Activated CD4-positive, alpha-beta T cell treated with anti-CD3 and anti-CD28 coated beads, Interleukin-2, amount 50 U/mL, for 4 hours (primary cell): ENCODE measurements around the gene SLC9A2.
A peak's percentile ranks its signal among the peaks of the same experiment; 100 is the strongest.

ENCODE experiments used
- DNase-seq, 2 experiments: peaks; one replicate each; pipeline ENCODE4 v3.0.0-alpha.2; 2020

SLC9A2 gene

DNA sequence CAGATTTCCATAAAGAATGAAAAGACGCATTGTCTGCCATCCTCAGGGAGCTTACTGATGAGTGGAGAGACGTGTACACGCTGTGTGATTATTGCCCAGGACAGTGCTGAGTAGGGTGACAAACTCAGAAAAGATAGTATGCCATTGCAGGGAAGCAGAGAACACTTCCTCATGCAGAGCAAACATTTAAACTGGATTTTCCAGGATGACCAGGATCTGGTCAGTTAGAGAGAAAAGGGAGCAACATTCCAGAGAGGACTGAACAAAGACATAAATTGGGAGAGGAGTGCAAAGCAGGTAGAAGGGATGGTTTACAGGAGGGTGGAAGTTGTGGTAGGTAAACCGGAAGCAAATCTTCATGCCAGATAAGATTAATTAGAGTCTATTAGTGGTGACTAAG lies 2.3 kb downstream of the SLC9A2 start:
- DNase-seq = no peak

DNA sequence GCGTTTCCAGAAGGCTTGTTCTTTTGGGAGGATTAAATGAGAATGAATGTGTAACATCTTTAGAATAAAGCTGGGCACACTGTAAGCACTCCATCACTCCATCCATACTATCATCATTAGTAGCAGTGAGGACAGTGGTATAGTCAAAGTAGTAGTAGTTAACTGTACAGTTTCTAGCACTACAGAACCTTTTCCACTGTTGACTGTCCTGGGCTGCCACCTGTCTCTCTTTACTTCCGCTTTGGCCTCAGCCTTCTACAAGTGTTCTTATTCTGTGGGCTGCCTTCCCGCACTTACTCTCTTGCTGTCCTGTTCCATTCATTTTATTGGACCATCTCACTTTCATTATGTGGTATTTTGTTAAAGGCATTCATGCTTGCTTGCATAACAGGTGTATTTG lies 3.3 kb downstream of the SLC9A2 start:
- no peak for DNase-seq

DNA sequence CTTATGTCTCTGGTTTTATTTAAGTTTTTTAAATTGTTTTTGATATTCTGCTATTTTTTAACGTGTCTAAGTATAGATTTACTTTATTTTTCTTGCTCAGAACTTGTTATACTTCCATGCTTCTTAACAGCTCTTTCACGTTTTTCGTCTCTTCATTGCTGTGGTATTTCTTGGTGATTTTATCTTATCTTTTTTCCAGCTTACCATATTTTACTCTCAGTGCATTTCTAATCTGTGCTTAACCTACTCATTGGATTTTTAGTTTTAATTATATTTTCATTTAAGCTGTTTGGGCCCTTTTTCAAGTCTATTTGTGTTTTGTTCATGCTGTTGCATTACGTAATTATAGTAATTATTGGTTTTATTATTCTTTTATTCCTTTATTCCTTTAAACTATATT lies 11.1 kb downstream of the SLC9A2 start:
- DNase-seq = no peak

DNA sequence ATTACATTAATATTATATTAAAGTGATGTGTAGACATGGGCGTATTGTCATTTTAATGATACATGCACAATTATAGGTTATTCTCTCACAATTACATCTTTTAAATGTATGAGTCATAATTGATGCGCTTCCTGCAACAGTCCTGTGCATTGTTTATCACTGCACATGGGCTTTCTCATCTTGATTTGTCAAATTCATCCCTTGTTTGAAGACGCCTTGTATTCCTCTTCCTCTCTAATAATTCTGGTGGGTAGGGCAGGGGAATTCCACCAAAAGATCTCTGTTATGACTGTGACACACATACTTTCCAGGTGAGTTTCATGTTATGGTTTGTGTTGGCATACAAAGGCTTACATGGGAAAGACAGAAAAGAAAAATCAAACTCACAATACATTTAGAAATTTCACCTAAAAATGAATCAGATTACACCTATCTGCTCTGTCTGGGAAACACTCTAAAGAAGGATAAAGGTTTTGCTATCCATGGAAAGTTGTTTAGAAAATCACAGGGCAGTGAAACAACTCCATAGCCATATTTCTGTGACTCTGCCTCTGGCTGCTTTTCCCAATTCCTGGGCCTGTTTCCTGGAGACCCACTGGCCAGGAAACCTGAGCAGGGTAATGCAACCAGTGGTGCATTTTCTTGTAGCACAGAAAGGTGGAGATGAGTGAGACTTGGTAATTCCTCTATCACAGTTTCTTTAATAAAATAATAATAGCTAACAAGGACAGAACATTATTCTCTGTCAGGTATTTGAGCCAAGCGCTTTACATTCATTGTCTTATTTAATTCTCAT lies 13.2 kb downstream of the SLC9A2 start:
- no peak for DNase-seq

DNA sequence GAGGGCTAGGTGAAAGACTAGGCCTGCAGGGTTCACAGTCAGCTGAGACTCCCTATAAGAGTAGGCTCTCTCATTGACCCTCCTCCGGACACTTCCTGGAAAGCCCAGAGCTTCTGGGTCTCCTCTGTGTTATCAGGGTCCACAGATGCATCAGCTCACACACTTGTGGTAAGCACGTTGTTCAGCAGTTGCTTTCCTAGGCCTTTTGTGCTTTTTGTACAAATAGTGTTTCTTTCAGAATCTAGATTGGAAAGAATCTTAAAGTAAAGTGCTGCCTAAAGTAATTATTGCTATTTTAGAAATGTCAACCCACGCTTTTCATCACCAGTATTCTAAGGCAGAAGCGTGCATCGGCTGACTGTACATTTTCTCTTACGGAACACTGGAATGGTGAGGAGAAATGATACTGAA lies 15.5 kb downstream of the SLC9A2 start:
- DNase-seq = no peak

DNA sequence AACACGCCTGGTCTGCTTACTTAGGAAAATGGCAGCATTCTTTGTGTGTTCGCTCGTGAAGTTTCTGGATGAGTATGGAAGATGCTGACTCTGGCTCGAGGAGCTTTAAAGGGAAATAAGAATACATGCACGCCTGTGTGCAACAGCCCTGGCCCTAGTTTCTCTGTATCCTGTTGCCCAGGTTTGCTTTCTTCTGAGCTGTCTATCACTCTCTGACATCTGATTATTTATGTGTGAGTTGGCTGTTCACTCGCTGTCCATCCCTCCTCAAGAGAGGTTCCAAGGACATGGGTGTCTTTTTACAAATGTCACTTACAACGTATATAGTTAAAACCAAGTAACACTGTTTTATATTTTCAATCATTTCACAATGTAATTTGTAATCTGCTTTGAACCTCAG lies 16.0 kb downstream of the SLC9A2 start:
- no peak for DNase-seq

DNA sequence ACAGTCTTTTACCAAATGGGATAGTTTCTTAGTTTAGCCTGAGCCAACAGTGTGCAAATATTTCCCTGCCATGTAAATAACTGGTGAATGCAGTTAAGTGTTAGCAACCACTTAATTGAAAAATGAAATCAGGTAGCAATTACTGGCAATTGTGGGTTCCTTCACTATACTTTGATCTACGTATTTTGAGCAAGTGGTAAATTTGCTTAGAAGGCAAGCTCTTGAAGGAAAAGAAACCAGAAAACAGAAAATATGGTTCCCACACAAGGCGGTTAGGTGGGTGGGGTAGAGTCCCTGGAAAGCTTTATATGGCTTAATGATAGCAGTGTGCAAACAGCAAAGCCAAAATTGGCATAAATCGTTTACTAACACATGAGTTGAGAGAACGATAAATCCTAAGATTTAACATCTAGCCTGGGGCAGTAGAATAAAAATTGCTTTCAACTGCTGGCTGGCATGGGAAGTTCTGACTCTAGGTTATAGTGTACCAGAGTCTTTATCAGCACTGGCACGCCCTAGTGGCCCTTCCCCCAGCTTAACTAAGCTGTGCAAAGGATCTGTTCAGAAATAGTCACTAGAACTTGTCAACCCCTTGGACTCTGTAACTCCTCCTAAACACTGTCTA lies 17.0 kb downstream of the SLC9A2 start:
- DNase-seq = no peak

DNA sequence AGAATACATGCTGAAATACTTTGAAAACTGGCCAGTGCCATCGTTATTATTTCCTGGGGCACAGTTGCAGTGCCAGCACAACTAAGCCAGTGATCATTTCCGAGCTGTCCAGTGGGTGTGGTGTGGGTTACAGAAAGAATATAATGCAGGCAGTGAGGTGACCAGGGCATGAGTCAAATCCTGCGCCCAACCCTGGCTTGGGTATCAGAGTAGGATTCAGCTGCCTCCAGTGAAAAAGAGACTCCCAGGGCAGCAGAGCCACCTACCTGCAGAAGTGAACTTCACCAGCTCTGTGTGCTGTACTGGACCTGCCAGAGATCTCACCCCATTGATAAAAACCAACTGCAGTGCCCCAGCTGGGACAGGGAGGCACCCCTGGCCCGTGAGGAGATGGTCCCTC lies 18.0 kb downstream of the SLC9A2 start:
- DNase-seq = no peak

DNA sequence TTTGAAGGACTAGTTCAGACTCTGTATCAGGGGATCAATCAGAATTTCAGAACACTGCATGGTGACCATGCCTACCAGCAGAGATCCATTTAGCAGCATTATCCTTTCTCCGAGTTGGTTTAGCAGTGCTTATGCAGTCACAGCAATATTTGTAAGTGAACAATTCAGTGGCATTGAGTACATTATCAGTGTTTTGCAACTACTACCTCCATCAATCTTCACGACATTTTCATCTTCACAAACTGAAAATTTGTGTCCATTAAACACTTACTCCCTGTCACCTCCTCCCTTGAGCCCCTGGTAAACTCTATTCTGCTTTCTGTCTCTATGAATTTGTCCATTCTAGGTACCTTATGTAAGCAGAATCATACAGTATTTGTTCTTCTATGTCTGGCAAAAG lies 20.1 kb downstream of the SLC9A2 start:
- no peak for DNase-seq

DNA sequence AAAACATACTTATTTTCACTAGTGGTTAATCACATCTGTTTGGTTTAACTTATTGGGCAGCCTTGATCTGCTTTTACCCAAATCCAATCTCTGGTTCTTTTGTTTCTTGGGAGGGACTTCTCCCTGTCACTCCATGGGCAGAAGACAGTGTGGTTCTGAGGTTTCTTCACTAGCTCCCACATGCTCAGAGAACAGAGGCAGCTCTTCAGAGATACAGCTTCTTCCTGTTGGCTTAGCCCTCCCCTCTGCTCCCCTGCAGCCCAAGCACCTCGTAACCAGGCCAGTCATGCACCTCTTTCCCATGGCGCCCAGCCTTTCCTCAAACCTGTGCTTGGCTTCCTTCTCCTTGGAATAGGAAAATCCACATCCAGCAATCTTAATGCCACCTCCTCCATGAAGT lies 32.8 kb downstream of the SLC9A2 start:
- DNase-seq = no peak

DNA sequence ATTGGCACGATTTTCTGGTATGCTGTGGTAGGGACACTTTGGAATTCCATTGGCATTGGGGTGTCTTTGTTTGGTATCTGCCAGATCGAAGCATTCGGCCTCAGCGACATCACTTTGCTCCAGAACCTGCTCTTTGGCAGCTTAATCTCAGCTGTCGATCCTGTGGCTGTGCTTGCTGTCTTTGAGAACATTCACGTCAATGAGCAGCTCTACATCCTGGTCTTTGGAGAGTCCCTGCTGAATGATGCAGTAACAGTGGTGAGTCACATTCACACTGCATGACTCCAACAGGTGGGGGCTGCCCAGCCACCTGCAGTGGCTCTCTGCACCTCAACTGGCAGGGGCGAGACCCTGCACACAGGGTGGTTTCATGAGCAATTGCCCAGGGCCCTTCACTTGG lies 38.4 kb downstream of the SLC9A2 start:
- no peak for DNase-seq

DNA sequence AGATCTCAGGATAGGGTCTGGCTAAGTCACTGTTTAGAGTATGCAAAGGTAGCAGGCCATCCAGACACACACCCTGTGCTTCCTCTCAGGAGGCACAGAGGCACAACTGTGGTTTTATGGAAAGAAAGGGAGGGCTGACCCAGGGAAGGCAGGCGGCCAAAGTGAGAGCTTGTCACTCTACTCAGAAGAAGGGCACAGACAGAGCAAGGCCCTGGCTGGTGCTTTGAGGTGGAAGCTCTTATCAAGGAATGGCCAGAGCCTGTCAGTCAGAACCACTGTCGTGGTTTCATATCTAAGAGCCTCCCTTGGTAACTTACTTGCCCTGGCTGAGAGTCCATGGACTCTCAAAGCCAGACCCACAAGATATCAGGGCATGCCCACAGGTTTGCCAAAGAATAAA lies 40.7 kb downstream of the SLC9A2 start:
- DNase-seq = no peak

DNA sequence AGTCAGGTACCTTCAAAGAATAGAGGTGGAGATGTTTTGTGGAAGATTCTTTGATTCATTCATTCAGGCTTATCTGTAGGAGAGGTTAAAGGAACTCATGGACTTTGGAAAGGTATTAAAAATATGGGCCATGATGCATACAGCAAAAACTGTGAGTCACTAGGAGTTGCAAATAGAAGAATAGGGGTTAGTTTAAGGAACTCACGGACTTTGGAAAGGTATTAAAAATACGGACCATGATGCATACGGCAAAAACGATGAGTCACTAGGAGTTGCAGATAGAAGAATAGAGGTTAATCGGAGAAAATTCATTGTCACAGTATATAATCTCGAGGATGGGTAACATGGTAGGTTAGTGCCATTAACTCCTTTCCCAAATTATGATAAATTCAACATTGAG lies 41.2 kb downstream of the SLC9A2 start:
- DNase-seq = no peak

DNA sequence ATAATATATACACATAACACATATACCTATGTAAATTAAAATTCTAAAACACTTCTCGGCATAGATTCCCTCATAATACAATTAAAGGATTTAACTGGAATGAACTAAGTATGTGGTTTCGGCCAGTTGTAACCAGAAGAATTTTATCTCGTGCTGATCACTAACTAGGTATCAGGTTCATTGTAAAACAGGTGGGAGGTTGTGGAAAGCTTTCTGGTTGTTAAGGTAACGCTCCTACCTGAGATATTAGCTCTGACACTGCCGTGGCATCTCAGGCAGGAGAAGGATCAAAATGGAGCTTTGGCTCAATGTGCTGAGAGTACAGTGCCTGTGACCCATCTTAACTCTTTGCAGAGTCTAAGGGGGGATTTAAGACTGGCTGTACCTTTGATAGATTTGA lies 42.5 kb downstream of the SLC9A2 start:
- DNase-seq = no peak

DNA sequence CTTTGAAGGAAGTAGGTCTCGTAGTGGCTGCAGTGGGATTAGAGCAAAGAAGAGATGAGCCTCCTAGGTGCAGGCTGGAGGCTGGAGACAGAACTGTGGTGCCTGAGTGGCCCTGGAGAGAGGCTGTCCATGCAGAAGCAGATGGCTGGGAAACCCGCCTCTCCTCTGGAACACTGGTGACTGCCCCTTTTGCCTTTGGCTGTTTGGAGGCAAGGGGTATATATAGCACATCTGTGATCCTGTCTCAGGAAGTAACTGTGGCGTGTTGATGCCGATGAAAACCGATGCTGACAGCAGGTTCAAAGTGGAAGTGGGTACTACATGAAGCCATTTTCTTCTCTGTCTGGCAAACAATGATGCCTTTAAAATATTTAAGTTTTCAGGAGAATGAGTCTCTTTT lies 43.5 kb downstream of the SLC9A2 start:
- no peak for DNase-seq

DNA sequence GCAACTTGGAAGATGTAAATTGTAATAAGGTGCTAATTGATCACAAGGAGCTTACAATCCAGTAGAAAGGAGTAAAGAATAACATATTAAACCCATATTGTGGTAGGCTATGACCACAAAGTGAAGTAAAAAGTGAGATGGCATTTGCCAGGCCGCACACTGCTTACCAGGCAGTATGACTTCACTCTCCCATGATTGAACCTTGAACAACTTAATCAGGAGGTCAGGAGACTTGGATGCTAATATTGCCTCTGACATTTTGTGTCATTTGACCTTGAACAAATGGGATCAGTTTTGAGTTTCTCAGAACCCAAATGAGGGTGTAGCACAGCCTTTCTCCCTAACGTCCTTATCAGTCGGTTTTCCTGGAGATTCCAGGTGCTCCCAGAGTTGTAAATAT lies 44.0 kb downstream of the SLC9A2 start:
- no peak for DNase-seq

DNA sequence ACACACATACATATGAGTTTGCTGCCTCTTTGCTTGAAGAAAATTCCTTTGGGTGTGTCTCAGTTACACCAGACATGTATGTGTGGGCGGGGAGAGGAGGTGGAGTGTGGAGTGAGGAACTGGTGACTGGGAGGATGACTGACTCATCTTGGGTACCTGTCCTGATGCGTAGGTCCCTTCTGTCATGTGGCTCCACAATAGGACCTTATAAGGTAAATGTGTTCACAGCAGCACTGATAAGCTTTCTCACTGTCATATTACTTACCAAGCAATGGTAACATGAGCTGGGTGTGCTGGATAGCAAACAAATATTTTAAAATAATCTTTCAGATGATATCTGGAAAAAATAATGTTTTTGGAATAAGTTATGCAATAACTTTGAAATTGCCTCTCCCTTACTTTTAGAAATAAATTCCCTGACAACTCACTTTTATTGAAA lies 45.1 kb downstream of the SLC9A2 start:
- peak; percentile 21 to 37 for DNase-seq

DNA sequence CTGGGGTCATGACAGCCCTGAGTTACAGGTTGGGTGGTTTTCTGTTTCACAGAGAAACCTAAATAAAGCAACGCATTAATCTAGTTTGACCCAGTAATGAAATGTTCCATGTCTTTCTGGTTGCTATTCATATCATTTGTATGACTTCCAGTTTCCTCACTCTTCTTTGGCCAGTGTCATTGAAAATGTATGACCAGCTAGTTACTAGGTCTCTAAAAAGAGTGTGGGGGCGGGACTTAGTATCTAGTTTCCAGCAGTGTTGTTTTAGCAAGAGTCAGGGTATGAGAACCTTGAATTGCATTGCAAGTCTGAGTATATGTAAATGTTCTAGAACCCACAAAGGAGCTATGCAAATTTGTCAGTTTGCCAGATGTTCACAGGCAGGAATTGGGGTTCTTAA lies 47.7 kb downstream of the SLC9A2 start:
- no peak for DNase-seq

DNA sequence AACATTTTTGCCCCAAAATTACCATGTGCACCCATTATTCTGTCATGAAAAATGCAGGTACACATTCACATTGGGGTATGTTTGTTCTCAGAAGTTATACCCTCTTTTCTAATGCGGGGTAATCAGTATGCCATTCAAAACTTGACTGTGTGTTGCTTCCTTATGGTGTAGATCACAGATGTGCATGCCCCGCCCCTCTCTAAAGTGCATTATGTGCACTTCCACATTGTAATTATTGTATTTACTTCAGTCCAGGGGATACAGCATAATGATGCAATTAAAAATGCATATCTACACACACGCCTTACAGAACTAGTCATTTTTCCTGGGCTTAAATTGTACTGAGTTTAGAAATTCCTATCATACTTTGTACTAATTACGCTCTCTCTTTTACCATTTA lies 48.8 kb downstream of the SLC9A2 start:
- no peak for DNase-seq

DNA sequence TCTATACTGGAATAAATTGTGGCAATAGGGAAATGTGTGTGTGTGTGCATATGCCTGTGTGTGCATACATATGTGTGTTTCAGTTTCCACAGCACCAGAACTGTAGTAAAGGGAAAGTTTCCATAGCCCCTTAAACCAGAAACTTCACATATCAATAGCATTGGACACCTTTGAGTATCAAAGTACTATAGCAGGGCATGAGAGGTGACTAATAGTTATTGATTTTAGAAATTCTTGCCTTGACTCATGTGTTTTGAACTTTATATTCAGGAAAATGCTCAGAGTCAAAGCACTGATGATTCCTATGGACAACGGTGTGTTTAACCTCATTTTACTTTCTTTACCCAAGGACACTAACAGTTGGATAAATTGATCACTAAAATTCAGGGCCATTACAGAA lies 50.0 kb downstream of the SLC9A2 start:
- DNase-seq = no peak

DNA sequence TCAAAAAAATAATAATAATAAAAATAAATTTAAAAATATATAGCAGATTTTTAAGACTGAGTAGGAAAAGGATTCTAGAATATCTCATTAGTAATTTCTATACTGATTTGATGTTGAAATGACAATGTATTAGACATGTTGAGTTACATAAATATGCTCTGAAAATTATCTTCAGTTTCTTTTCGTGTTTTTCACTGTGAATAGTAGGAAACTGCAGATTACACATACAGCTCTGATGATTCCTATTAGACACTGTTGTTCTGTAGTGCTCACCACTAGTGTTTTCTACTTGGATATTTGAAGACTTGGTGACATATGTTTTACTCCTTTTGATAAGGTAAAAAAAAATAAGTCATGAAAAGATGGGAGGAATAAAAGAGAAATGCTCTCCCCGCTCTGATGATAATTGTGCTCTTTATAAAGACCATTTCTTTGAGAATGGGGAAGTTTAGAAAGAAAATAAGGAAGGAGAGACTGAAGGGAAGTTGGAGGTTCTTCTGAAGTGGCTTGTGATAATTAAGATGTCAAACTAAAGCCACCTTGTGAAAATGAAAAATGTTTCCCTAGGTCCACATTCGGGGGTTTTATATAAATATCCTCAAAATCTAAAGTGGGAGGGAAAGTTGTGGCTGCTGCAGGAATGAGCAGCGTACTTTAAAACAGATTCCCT lies 52.9 kb downstream of the SLC9A2 start:
- no peak for DNase-seq

DNA sequence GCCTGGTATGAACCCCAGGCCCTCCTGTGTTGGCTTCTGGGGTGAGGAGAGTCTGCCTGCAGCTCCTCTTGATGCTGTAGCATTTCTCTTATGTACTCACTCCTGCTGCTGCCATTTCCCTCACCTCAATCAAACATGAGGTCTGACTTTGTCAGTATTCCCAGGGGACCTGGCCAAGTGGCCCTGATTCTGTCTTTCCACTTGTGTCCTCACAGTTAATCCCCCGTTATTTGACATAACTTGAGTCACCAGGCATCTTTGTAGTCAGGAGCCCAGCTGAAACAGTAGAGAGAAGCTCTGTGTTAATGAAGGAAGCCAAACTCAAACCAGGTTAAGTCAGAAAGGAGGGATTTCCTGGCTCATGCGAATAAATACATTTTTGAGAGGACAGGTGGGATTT lies 55.0 kb downstream of the SLC9A2 start:
- no peak for DNase-seq

DNA sequence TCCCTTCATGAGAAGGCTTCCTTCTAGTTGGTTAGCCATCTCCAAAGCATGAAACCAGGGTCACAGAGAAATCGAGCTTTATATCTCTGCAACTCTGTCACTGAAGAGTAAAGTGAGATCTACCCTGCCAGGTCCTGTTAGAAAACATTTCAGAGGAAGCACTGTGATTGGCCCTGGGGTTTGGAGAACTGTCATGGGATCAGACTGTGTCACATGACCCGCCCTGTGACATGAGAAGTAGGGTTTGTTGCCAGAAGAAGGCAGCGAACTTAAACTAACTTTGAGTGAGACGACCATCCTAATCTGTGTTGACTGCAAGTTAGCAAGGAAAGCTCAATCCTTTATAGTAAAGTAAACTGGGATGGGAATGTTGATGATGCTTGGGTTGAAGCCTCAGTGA lies 55.5 kb downstream of the SLC9A2 start:
- no peak for DNase-seq
